ENCODE data around the gene CDCA8. TPM values are rescaled to one million over a fixed set of nuclear protein-coding genes. Genes with fewer than 3 reads are reported as not detected.

The CDCA8 gene
- total and polyA plus RNA-seq, 4 donors: 0.80 to 2.2 (median 1.6) TPM

GRCh38 chr1:37720231-37721130 lies 28.2 kb downstream of the CDCA8 start:
- ATAC-seq (ENCODE audit: insufficient read depth, low FRiP score) (no peak), DNase-seq (no peak)
- Histone ChIP-seq H3K27me3 (ENCODE audit: control insufficient read depth in 3 of 3, insufficient read depth in 3 of 3, low read length in 2 of 3) (peaks cover 0 to under 1% (median 0%) of the 10 kb centered on the region in 3 donors), H3K4me1 (ENCODE audit: control insufficient read depth in 5 of 5, insufficient read depth in 5 of 5, low read length in 5 of 5) (no peaks in the 10 kb centered on the region), H3K9me3 (ENCODE audit: control insufficient read depth in 4 of 4, insufficient read depth in 3 of 4, low read length in 3 of 4) (peaks cover 0 to 3% (median 0%) of the 10 kb centered on the region in 4 donors), H3K36me3 (ENCODE audit: control insufficient read depth in 4 of 4, insufficient read depth in 4 of 4, low read length in 4 of 4) (no peaks in the 10 kb centered on the region), H3K9ac (ENCODE audit: insufficient read depth in 1 of 2, low read length in 2 of 2) (no peak overlapping the region), H3K4me3 (no peak overlapping the region), H3K27ac (ENCODE audit: low read depth in 1 of 2, low read length in 1 of 2) (no peak overlapping the region)
- 85 to 86% methylated on average over 22 of the region's 22 CpGs for WGBS, 2 donors
- no peak for TF ChIP-seq CTCF (IDR thresholded peaks at IDR 0.05; ENCODE audit: control extremely low read depth, extremely low read depth)

DNA sequence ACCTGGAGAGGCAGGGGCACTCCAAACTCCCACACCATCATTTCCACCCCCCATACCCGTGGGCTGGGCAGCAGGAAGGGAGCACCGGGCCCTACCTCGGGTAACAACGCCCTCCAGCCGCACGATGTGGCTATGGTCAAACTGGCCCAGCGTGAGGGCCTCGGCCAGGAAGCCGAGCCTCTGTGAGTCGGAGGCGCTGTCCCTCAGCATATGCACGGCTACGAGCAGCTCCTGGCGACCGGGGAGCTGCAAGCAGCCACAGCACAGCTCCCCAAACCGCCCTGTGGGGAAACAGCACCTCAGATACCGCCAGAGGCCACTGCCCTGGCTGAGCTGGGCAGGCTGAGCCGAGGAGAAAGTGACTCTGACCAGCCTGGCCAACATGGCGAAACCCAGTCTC lies 29.2 kb downstream of the CDCA8 start:
- H3K4me1 ChIP-seq (ENCODE audit: control insufficient read depth in 5 of 5, insufficient read depth in 5 of 5, low read length in 5 of 5): no peaks in the 10 kb centered on the region
- 46 to 72% methylated on average over 19 of the region's 19 CpGs for WGBS, 2 donors
- H3K4me3 ChIP-seq: no peak overlapping the region
- no peak overlapping the region for H3K9ac ChIP-seq (ENCODE audit: insufficient read depth in 1 of 2, low read length in 2 of 2)
- H3K36me3 ChIP-seq (ENCODE audit: control insufficient read depth in 4 of 4, insufficient read depth in 4 of 4, low read length in 4 of 4): no peaks in the 10 kb centered on the region
- ATAC-seq (ENCODE audit: insufficient read depth, low FRiP score) (no peak), DNase-seq (no peak)
- no peak for TF ChIP-seq CTCF (IDR thresholded peaks at IDR 0.05; ENCODE audit: control extremely low read depth, extremely low read depth)
- H3K9me3 ChIP-seq (ENCODE audit: control insufficient read depth in 4 of 4, insufficient read depth in 3 of 4, low read length in 3 of 4): peaks cover 0 to 3% (median 0%) of the 10 kb centered on the region in 4 donors
- no peak overlapping the region for H3K27ac ChIP-seq (ENCODE audit: low read depth in 1 of 2, low read length in 1 of 2)
- H3K27me3 ChIP-seq (ENCODE audit: control insufficient read depth in 3 of 3, insufficient read depth in 3 of 3, low read length in 2 of 3): peaks cover 0 to 3% (median 0%) of the 10 kb centered on the region in 3 donors

DNA sequence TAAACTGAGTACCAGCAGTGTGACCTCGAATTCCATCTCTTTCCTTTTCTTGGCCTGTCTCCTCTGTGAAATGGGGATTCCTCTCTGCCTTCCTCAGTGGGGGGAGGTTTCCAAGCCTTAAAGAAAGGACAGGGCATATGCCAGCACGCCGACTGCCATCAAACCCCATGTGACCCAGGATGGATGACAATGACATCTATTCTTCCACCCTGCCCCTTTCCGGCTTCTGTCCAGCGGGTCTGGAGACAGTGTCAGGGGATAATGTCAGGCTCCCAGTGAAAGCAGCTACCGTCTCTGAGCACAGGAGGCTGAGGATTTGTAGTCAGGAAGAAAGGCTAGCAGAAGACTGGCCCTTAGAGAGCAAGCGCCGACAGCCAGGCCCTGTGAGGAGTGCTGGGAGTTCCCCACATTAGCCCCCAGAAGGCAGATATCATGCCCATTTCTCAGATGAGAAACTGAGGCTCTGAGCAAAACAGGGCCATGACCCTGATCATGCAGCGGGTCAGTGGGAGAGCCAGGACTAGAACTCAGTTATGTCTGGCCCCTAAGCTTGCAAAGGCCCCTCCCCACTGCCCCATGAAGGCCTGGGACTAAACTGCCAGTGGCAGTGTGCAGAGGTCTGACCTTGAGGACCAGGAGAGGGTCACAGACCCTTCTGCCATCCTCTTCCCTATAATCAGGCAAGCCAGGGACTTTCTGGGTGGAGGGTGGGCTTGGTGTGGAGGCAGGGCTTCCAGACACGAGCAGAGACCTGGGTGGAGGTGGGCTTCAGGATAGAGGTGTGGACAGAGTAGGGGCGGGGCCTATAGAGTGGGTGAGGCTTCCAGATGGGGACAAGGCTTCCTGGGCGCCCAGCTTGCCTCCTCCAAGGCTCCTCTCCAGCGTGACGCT lies 30.1 kb downstream of the CDCA8 start:
- no peaks in the 10 kb centered on the region for H3K4me1 ChIP-seq (ENCODE audit: control insufficient read depth in 5 of 5, insufficient read depth in 5 of 5, low read length in 5 of 5)
- peaks cover 0 to 3% (median 0%) of the 10 kb centered on the region in 4 donors for H3K9me3 ChIP-seq (ENCODE audit: control insufficient read depth in 4 of 4, insufficient read depth in 3 of 4, low read length in 3 of 4)
- H3K36me3 ChIP-seq (ENCODE audit: control insufficient read depth in 4 of 4, insufficient read depth in 4 of 4, low read length in 4 of 4): no peaks in the 10 kb centered on the region
- WGBS, 2 donors: 72 to 86% methylated on average over 14 of the region's 14 CpGs
- TF ChIP-seq CTCF (IDR thresholded peaks at IDR 0.05; ENCODE audit: control extremely low read depth, extremely low read depth): no peak
- DNase-seq (no peak), ATAC-seq (ENCODE audit: insufficient read depth, low FRiP score) (no peak)
- H3K4me3 ChIP-seq: no peak overlapping the region
- no peak overlapping the region for H3K9ac ChIP-seq (ENCODE audit: insufficient read depth in 1 of 2, low read length in 2 of 2)
- no peak overlapping the region for H3K27ac ChIP-seq (ENCODE audit: low read depth in 1 of 2, low read length in 1 of 2)
- peaks cover 0 to 3% (median 0%) of the 10 kb centered on the region in 3 donors for H3K27me3 ChIP-seq (ENCODE audit: control insufficient read depth in 3 of 3, insufficient read depth in 3 of 3, low read length in 2 of 3)
